GM18499 (cell line): ENCODE data around the gene TUBGCP3.
"Not testable (repeated sequence)": the region's sequence is repeated elsewhere in the genome, so short reads cannot be mapped to it uniquely, and the experiment has no call there.

ENCODE experiments used
- ATAC-seq: cut with Tn5 transposase; IDR thresholded peaks from one replicate; pipeline ENCODE4 v1.9.1; 2021; ENCODE audit warnings: moderate number of reproducible peaks; ENCODE audit not compliant: insufficient read depth, unreplicated experiment

TUBGCP3 gene, protein sequence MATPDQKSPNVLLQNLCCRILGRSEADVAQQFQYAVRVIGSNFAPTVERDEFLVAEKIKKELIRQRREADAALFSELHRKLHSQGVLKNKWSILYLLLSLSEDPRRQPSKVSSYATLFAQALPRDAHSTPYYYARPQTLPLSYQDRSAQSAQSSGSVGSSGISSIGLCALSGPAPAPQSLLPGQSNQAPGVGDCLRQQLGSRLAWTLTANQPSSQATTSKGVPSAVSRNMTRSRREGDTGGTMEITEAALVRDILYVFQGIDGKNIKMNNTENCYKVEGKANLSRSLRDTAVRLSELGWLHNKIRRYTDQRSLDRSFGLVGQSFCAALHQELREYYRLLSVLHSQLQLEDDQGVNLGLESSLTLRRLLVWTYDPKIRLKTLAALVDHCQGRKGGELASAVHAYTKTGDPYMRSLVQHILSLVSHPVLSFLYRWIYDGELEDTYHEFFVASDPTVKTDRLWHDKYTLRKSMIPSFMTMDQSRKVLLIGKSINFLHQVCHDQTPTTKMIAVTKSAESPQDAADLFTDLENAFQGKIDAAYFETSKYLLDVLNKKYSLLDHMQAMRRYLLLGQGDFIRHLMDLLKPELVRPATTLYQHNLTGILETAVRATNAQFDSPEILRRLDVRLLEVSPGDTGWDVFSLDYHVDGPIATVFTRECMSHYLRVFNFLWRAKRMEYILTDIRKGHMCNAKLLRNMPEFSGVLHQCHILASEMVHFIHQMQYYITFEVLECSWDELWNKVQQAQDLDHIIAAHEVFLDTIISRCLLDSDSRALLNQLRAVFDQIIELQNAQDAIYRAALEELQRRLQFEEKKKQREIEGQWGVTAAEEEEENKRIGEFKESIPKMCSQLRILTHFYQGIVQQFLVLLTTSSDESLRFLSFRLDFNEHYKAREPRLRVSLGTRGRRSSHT

DNA sequence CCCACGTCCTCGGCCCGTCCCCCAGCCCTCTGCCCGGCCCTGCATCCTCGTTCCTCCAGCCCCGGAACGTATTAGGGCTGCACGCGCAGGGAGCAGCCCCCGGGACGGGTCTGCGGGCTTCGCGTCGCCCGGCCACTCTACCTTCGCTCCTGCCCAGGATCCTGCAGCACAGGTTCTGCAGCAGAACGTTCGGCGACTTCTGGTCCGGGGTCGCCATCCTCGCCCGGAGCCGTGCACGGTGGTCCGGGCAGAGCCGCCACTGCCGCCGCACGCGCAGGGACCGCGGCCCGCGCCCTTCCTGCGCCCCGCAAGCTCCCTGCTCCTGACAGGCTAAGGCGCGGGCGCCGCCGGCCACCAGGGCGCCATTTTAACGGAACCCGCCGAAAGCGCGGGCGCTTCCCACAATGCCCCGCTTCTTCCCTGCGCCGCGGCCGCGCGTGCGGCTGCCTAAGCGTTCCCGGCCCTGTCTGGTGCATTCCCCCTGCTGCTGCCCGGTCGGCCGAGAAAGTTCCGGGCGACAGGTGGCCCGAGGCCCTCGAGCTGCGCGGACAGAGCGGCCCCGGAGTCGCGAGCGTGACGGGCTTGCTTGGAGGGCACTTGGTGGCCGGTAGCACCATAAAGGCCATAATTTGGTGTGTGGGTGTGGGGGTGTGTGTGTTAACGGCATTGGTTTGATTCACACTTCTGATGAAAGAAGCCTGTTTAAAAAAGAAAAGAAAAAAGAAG lies at the start of gene TUBGCP3:
Gene TUBGCP3, minus strand, starts transcription at position 390 of the 726 bp plus-strand sequence. Its CDS starts 173 bp downstream, at position 217.
- peak; percentile 49 for ATAC-seq

DNA sequence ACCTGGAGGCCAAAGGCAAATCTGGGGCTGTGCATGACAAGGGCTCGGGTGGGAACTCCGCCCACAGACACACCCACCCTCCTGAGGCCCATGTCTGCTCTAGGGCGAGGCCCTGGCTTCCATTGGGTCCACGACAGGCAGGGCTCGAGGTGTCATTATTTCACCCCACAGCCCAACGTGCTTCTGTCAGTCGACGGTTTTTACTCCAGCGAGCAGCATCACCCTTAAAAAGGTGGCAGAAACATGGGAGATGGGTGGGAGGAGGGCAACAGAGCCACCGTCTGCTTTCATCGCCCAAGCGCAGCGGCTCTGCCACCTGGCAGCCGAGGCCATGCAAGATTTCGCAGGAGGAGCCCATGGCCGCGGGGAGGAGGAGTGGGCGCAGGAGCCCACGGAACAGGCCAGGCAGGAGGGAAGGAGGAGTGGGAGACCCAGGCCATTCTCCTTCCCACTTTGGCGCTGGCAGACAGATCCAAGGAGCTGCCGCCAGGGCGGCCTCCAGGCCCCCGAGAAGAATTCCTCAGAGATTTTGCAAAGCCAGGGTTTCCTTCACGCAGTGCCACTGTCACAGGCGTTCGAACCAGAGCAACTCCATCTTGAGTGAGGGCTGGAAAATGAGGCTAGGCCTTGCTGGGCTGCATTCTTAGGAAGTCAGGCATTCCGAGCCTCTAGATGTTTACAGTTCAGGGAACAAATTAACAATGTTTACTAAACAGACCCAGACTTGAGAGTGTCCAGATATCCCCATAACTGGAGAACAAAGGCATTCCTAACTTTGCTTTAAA lies 49.3 kb upstream of the TUBGCP3 start:
- ATAC-seq, result no peak

DNA sequence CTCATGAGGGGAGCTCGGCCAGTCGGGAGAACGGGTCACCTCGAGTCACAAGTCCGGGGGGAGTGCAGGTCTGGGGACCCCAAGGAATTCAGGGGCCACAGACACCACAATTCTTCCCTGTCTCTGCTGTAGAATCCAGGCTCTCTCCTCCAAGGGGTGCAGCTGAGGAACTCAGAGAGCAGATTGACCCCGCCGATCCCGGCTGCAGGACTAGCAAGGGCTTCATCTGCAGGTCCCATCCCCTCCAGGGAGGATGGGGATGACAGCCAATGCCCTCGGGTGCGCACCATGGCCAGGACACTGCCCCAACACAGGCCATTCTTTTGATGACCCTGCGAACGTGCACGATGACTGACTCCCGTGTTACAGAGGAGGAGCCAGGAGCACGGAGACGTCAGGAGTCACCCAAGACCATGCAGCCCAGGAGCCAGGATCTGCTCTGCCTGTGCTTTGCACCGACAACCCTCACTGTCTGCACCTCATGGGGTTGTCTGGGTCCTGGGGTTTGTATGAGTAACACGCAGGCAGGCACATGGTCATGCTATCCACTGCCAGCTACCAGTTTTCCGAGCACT lies 48.5 kb upstream of the TUBGCP3 start:
- ATAC-seq, result no peak

DNA sequence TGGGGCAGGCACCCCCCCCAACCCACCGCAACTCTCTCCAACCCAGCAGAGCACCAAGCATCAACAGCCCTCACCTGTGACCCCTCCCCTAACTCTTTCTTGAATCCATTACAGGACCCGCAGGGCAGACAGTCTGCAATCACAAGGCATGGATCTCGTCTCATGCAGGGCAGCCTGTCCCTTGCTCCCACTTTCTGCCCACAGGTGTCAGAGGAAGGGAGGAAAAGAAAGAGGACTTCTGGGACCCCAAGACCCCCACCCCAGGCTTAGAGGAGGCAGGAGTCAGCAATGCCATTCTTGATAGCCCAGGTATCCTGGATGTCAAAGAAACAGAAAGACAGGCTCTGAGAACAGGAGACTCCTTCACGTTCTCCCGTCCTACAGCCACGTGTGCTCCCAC lies 47.4 kb upstream of the TUBGCP3 start:
- no peak for ATAC-seq

DNA sequence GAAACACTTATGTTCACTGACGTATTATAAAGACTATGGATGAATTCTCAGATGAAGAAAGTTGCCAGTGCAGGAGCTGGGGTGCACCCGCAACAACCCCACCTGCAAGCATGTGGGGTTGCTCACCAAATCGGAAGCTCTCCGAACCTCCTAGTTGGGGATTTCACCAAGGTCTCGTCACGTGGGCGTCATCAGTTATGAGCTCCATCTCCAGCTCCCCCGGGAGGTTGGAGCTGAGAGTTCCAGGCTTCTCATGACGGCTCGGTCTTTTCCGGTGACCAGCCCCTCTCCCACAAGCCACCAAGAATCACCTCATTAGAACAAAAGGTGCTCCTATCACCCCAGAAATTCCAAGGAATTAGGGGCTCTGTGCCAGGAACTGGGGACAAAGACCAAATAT lies 46.1 kb upstream of the TUBGCP3 start:
- ATAC-seq, result no peak

DNA sequence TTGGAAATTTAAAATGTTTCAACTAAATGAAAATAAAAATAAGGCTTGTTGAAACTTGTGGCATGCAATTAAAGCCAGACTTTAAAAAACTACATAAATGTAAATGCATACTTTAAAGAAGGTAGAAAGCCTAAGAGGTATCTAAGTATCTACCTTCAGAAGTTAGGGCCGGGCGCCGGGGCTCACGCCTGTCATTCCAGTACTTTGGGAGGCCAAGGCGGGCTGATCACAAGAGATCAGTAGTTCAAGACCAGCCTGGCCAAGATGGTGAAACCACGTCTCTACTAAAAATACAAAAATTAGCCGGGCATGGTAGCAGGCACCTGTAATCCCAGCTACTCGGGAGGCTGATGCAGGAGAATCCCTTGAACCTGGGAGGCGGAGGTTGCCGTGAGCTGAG lies 42.3 kb upstream of the TUBGCP3 start:
- not testable (repeated sequence) for ATAC-seq

DNA sequence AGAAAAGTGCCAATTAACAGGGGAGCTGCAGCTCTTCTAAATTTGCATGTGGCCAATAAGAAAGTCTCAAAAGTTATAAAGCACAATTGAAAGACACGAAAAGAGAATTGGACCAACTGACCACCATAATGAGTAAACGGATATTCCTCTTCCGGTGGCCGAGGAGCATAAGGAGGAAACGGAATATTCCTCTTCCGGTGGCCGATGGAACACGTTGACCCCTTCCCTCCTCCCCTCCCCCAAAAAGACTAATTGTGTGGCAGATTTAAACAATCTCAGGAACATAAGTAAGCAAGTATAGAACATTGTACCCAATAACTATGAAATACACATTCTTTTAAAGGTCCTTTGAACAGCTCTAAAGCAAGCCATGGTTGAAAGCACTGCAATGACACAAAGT lies 41.2 kb upstream of the TUBGCP3 start:
- no peak for ATAC-seq

DNA sequence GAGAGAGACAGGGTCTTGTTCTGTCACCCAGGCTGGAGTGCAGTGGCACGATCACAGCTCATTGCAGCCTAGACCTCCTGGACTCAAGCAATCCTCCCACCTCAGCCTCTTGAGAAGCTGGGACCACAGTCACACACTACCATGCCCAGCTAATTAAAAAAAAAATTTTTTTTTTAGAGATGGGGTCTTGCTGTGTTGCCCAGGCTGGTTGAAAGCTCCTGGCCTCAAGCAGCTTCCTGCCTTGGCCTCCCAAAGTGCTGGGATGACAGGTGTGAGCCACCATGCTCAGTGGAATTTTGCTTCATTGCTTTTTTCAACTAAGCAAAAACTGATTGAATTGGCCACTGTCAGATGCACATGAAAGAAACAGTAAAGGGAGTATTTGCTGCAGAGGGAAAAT lies 39.7 kb upstream of the TUBGCP3 start:
- not testable (repeated sequence) for ATAC-seq

DNA sequence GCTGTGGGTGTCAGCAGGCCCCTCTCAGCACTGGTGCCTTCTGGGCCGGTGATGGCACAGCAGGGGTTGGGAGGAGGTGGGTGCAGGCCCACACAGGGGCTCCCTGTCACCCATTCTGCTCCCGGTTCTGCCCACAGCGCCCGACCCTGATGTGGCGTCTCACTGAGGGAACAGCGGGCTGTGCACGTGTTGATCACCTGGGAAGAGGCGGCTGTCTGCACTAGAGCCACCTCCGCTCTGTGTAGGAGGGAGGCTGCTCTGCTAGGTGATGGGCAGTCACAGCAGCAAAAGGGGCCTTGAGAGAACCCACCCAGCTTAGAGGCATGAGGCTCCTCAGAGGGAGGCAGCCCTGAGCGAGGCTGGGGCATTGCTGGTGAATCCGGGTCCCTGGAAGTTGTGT lies 39.2 kb upstream of the TUBGCP3 start:
- ATAC-seq, result no peak

DNA sequence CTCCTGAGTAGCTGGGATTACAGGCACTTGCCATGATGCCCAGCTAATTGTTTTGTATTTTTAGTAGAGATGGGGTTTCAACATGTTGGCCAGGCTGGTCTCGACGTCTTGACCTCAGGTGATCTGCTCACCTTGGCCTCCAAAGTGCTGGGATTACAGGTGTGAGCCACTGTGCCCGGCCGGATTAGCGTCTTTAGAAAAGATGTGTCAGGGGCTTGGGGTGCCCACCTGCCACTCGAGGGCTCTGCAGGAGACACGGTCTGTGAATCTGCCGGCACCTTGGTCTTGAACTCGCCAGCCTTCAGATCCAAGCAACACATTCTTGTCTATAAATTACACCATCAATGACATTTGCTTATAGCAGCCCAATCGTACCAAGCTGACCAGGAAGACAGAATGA lies 38.8 kb upstream of the TUBGCP3 start:
- no peak for ATAC-seq

DNA sequence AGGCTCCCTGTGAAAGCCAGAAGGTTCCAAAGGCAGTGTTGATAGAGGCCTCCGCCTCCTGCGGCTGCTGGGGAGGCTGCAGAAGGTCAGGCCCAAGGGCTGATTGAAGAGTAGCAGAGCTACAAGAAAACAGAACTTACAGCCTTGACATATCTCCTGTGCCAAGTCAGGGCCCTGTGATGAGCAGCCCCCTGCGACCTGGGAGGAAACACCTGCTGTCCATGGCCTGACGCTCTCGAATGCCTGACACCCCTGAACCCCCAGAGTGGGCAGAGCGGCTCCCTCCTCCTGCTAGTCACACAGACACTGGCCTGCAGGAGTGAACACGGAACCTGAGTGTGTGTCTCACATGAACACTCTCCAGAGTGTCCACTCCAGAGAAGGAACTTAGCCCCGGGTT lies 38.2 kb upstream of the TUBGCP3 start:
- ATAC-seq, result no peak

DNA sequence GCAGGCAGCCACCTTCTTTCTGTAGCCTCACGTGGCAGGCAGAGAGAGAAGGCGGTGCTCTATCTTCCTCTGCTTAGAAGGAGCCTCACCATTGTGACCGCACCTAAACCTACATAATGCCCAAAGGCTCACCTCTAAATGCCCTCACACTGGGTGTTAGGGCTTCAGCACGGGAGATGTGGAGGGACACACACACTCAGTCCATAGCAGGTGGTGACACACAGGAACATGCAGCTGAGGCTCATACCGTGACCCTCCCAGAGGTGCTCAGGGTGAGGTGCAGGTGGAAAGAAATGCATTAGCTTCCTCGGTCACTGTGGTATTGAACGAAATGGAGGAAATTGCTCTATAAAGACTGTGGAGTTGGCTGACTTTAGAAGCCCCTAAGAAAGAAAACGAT lies 37.7 kb upstream of the TUBGCP3 start:
- ATAC-seq, result no peak

DNA sequence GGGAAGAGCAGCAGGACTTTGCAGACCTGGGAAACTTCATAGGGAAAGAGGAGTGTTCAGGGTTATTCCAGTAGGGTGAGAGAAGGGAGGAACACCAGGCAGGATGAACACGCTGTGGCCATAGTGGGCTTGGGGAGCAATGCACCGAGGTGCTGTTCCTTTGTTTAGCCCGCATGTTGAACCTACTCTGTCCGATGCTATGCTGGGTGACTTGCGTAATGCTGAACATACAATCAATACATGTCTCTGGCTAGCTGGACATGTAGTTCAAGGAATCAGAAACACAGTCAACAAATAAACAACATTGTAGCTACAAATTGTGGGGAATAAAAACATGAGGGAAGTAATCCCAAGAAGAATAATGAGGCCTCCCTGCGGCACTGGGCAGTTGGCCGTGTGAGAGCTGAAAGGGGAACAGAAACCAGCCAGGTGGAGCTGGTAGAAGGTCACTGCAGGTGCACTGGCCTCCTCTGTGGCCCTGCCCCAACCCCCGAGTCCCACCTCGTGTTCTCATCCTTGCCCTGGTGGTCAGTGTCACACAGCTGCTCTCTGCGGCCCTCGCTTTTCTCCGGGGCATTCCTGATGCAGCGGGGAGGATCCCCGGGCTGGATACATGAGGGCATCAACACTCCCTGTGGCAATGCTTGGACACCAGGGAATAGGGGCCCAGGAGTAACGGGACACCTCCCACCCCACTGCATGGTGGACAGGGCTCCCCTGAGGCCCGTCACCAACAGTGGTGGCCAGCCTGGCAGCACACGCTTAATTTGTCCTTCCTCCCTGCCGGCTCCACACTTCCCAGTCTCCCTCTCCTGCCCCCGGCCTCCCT lies 36.9 kb upstream of the TUBGCP3 start:
- no peak for ATAC-seq

DNA sequence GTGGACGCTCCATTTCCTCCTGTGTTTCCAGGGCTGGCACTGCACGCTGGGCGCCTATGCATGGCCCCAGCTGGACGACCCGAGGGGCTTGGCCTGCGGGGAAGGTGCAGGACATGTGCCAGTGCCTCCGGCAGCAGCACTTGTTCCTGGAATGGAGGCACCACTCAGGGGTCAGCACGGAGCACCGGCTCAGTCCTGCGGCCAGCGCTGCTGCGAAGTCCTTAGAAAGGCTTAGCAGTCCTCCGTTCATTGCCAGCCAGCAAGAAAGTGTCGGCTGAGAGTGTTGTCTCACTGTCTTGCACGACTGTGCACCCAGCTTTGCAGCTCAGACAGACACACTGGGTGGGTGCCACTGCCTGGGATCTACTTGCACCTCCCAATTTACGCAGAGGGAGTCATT lies 36.1 kb upstream of the TUBGCP3 start:
- ATAC-seq, result no peak

DNA sequence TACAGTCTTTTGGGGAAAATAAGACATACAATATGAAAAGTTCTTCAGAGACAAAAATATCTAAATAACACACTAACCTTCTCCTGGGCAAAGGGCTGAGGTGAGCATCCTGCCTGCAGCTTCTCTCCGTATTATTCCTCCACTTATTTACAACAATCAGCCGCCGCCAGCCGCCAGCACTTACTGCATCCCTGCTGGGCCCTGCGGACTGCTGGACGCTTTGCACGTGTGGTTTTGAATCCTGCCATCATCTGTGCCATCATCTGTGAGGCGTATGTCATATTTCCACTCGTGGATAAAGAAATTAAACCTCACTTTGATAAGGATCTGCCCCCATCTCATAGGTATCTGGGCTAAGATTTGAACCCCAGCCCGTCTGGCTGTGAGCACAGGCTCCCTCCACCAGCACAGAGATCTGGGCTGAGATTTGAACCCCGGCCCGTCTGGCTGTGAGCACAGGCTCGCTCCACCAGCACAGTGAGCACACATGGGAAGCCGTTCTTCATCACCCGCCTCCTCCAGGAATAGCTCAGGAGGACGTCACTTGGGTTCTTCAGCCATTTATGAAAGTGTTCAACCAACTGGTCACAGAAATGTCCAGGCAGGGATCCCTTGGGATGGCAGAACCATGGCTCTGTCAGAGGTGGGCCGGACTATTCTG lies 35.2 kb upstream of the TUBGCP3 start:
- no peak for ATAC-seq

DNA sequence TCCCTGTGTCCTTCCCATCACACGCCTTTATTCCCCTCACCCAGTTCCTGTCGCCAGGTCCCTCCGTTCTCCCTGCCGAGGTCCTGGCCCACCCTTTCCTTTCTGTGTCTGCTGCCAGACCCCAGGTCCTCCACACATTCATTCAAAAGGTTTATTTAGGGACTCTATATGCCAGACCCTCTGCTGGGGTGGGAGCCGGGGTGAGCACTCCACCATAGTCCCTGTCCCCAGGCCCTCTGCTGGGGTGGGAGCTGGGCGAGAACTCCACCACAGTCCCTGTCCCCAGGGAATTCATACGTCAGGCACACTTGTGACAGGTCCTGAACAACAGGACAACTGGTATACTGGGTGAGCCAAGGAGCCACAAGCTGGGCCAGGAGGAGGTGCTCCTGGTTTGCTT lies 34.4 kb upstream of the TUBGCP3 start:
- ATAC-seq, result no peak

DNA sequence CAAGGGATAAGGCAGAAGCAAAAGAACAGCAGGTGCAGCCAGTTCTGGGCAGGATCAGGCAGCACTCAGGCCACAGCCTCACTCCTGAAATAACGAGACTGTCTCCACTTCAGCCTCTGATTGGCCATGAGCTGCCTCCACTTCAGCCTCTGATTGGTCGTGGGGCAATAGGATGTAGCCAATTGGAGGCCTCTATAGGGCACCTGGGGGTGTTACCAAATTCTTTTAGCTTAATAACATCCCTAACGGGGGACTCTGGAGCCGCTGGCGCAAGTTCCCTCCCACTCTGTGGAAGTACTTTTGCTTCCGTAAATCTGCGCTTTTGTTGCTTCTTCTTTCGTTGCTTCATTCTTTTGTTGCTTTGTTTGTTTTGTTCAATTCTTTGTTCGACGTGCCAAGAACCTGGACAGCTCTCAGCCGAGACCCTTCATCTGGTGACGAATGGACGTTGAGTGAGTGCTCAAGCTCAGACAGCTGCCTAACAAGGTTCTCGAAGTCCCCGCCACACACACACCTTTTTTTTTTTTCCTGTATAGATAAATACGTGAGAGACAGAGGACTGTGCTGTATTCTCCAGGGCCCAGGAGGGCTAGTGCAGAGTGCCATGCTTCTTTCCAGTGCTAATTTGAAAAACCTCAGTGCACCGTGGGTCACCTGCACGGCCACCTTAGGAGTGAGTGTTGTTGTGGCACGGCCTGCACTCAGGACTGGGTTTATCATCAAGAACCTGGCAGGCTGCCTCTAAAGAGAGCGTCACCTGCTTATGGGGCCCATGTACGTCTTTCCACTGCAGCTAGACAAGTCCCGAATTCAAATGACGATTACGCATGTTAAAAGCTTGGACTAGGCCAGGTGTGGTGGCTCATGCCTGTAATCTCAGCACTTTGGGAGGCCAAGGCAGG lies 32.0 kb upstream of the TUBGCP3 start:
- ATAC-seq, result no peak
